Measurements from ENCODE around the gene RNF168.

GRCh38 chr3:196472286-196472685, 31.3 kb downstream of the RNF168 start:
- TF ChIP-seq CTCF (IDR thresholded peaks at IDR 0.05; ENCODE audit: insufficient read depth, low read depth, low read length) (no peak), EZH2 (IDR thresholded peaks at IDR 0.05; ENCODE audit: insufficient read depth, low read length) (no peak)
